DMS79 treated with DMSO at 0.1 percent for 48 hours (cell line): ENCODE results near the gene TANC1.
"Not testable (repeated sequence)": the region's sequence is repeated elsewhere in the genome, so short reads cannot be mapped to it uniquely, and the experiment has no call there.

Experiments used
- DNase-seq: peaks from one replicate; lab custom pipeline; 2025; lab: John Stamatoyannopoulos, UW

TANC1 gene

GRCh38 chr2:159089543-159089942 is 121.1 kb downstream of the TANC1 start:
- DNase-seq: no peak

- DNase-seq: no peak
Observed at GRCh38 chr2:159090514-159091201, 122.2 kb downstream of the TANC1 start.

- no peak for DNase-seq
Observed at GRCh38 chr2:159091381-159091780, 122.9 kb downstream of the TANC1 start.

- DNase-seq: no peak
Observed at GRCh38 chr2:159091976-159092375, 123.5 kb downstream of the TANC1 start.

- DNase-seq: peak; percentile 31
Observed at GRCh38 chr2:159093497-159093896, 125.1 kb downstream of the TANC1 start.

GRCh38 chr2:159094173-159094737 is 125.8 kb downstream of the TANC1 start:
- DNase-seq: no peak

- DNase-seq: no peak
Observed at GRCh38 chr2:159095813-159096212, 127.4 kb downstream of the TANC1 start.

GRCh38 chr2:159096302-159096855 is 127.9 kb downstream of the TANC1 start:
- not testable (repeated sequence) for DNase-seq

GRCh38 chr2:159096901-159097300 is 128.5 kb downstream of the TANC1 start:
- no peak for DNase-seq

- DNase-seq: no peak
Observed at GRCh38 chr2:159098361-159098760, 129.9 kb downstream of the TANC1 start.

GRCh38 chr2:159098921-159099411 is 130.5 kb downstream of the TANC1 start:
- no peak for DNase-seq

GRCh38 chr2:159101755-159102489 is 133.5 kb downstream of the TANC1 start:
- DNase-seq: no peak

GRCh38 chr2:159103411-159103810 is 135.0 kb downstream of the TANC1 start:
- no peak for DNase-seq

- no peak for DNase-seq
Observed at GRCh38 chr2:159106109-159106508, 137.7 kb downstream of the TANC1 start.

- no peak for DNase-seq
Observed at GRCh38 chr2:159108181-159108893, 139.9 kb downstream of the TANC1 start.

- DNase-seq: no peak
Observed at GRCh38 chr2:159109517-159109916, 141.1 kb downstream of the TANC1 start.

GRCh38 chr2:159110784-159111183 is 142.3 kb downstream of the TANC1 start:
- no peak for DNase-seq

GRCh38 chr2:159111346-159111927 is 143.0 kb downstream of the TANC1 start:
- DNase-seq: peak; percentile 32

- DNase-seq: peak; percentile 55
Observed at GRCh38 chr2:159114835-159115234, 146.4 kb downstream of the TANC1 start.

GRCh38 chr2:159116922-159117321 is 148.5 kb downstream of the TANC1 start:
- no peak for DNase-seq

GRCh38 chr2:159117658-159118057 is 149.2 kb downstream of the TANC1 start:
- DNase-seq: no peak
